ENCODE data around the gene BMAL1. TPM values are rescaled to one million over a fixed set of nuclear protein-coding genes. Genes with fewer than 3 reads are reported as not detected.

The BMAL1 gene
- total and polyA plus RNA-seq, 2 of the 4 experiments (the other 2 are of a cell fraction) = 8.8 to 9.9 TPM

GRCh38 chr11:13349046-13349445 lies 71.5 kb downstream of the BMAL1 start:
- no peak overlapping the region; the same call in 1 of the 2 replicates for H3K23ac ChIP-seq (ENCODE audit: low read depth, low read length)
- H2AK9ac ChIP-seq (replicated peaks; ENCODE audit: low read depth, low read length, poor library complexity) = no peak overlapping the region
- no peak overlapping the region for H4K8ac ChIP-seq (ENCODE audit: low read depth in 2 of 2, low read length in 2 of 2)
- no peak overlapping the region for H2BK20ac ChIP-seq (ENCODE audit: low read depth, low read length)
- H3K27ac ChIP-seq (ENCODE audit: insufficient read depth, low read length) = no peak overlapping the region
- H3K14ac ChIP-seq (replicated peaks; ENCODE audit: low read depth, low read length) = no peak overlapping the region
- H3K9me3 ChIP-seq (ENCODE audit: control insufficient read depth, insufficient read depth, low read length) = no peaks in the 10 kb centered on the region
- H3K79me1 ChIP-seq (ENCODE audit: low read depth in 1 of 2, low read length in 2 of 2) = peaks cover 4 to 29% of the 10 kb centered on the region in 2 experiments; a peak in 3 of 4 replicates
- H3K36me3 ChIP-seq (ENCODE audit: control insufficient read depth, insufficient read depth, low read length) = no peaks in the 10 kb centered on the region
- H3K4me2 ChIP-seq (ENCODE audit: low read depth, low read length) = no peak overlapping the region
- no peak overlapping the region for H2BK15ac ChIP-seq (ENCODE audit: low read depth, low read length)
- CTCF ChIA-PET = no interaction called here
- H4K91ac ChIP-seq (ENCODE audit: insufficient read depth, low read depth, low read length) = no peak overlapping the region
- TF ChIP-seq FOS (IDR thresholded peaks at IDR 0.05; ENCODE audit: low read depth, low read length) (no peak), MXI1 (IDR thresholded peaks at IDR 0.05; ENCODE audit: borderline replicate concordance, low read depth, low read length) (no peak), CHD1 (IDR thresholded peaks at IDR 0.05; ENCODE audit: low read depth, low read length) (no peak), RCOR1 (IDR thresholded peaks at IDR 0.05; ENCODE audit: insufficient replicate concordance, low read length) (no peak), NFE2L2 (IDR thresholded peaks at IDR 0.05; ENCODE audit: low read depth, low read length) (no peak), CEBPB (IDR thresholded peaks at IDR 0.05; ENCODE audit: low read depth, low read length) (no peak), MAFK (IDR thresholded peaks at IDR 0.05; ENCODE audit: low read depth, low read length) (no peak)
- H3K27me3 ChIP-seq (ENCODE audit: control insufficient read depth, insufficient read depth, low read length) = no peaks in the 10 kb centered on the region
- no peak overlapping the region for H3K56ac ChIP-seq (ENCODE audit: extremely low read depth, insufficient read depth, low read length)
- no peak overlapping the region for H3K4me3 ChIP-seq (ENCODE audit: insufficient read depth, low read depth, low read length)
- no peak overlapping the region for H4K5ac ChIP-seq (ENCODE audit: low read depth, low read length)
- H3K18ac ChIP-seq (ENCODE audit: low read depth, low read length) = no peak overlapping the region
- H3K4ac ChIP-seq (ENCODE audit: low read depth, low read length) = no peak overlapping the region; the same call in 1 of the 2 replicates
- peaks cover 10% of the 10 kb centered on the region for H3K9me1 ChIP-seq (ENCODE audit: insufficient read depth, low read length)
- no peak overlapping the region for H2BK5ac ChIP-seq (ENCODE audit: low read depth, low read length, poor library complexity, severe bottlenecking)
- intact Hi-C loops (cut with micrococcal nuclease) = no loop called here
- no peak overlapping the region for H2AFZ ChIP-seq (replicated peaks; ENCODE audit: low read length, poor library complexity)
- H4K20me1 ChIP-seq (ENCODE audit: insufficient read depth, low read length) = no peaks in the 10 kb centered on the region; the same call in 1 of the 2 replicates
- BruUV-seq (replicated peaks) = no TSS peak
- H3K4me1 ChIP-seq (ENCODE audit: control insufficient read depth, insufficient read depth, low read length) = peaks cover 2% of the 10 kb centered on the region; the same call in 1 of the 2 replicates
- no peak for ATAC-seq (ENCODE audit: low read depth)
- DNase-seq = no peak
- no peak overlapping the region for H3K9ac ChIP-seq (ENCODE audit: low read depth, low read length)
- H2AK5ac ChIP-seq (ENCODE audit: low read depth, low read length) = no peak overlapping the region
- 100% methylated on average over 3 of the region's 6 CpGs; no CpG with 5 or more reads in 1 of the 2 experiments for WGBS, 2 experiments (ENCODE audit: extremely low coverage in 2 of 2, insufficient read length in 1 of 2)
- in situ Hi-C loops (cut with MboI; ENCODE audit: low sequenced_read_pairs) = loop anchor here (25.0 kb wide), 1 partner anchor 1037 kb away; no protein-coding TSS in a partner anchor
- POLR2A ChIA-PET (ENCODE audit: unreplicated experiment) = no interaction called here
- dilution Hi-C loops (cut with HindIII; ENCODE audit: low sequenced_read_pairs, unreplicated experiment) = no loop called here
- no peak overlapping the region for H2BK120ac ChIP-seq (ENCODE audit: low read depth, low read length)

Data from IMR-90 (cell line).